RPMI7951 (cell line): Measurements from ENCODE around the gene JDP2. TPM values are rescaled to one million over a fixed set of nuclear protein-coding genes. Genes with fewer than 3 reads are reported as not detected.

Experiments used
- DNase-seq: peaks from one replicate; pipeline ENCODE4 v3.0.0-alpha.2; 2012; ENCODE audit warnings: low read depth
- total RNA-seq: library from RNA; depleted of rRNA; stranded (reverse); fragments of >200 nt; shearing (Covaris generic); gene quantifications from 2 replicates; pipeline ENCODE4 v1.2.3, GENCODE V29; 2014

JDP2 gene
- total RNA-seq, 1 experiment from 2014 or later = 4.3 TPM

- no peak for DNase-seq
Measured at GRCh38 chr14:75437201-75438143, 9.7 kb downstream of the JDP2 start.

GRCh38 chr14:75438486-75439080, 10.8 kb downstream of the JDP2 start:
- no peak for DNase-seq

GRCh38 chr14:75439989-75440388, 12.2 kb downstream of the JDP2 start:
- DNase-seq = no peak

GRCh38 chr14:75440733-75441477, 13.1 kb downstream of the JDP2 start:
- DNase-seq = no peak

GRCh38 chr14:75441728-75442127, 13.9 kb downstream of the JDP2 start:
- DNase-seq = no peak

DNA sequence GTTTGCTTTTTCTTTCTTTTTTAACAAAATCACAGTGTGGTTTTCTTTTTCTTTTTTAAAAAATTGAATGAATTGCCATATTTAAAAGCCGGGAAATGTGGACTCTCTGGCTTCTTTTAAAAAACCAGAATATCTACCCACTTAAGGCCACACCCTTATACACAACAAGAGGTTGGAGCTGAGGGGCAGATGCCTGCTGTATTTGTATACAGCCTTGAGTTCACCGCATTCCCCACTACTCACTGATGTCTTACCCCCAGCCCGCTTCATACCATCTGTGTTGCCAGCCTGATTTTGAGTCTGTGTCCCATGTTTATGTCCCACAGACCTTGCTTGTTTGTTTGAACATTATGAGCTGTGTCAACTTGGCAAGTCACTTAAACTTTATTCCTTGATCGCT, 14.3 kb downstream of the JDP2 start:
- DNase-seq = no peak

DNA sequence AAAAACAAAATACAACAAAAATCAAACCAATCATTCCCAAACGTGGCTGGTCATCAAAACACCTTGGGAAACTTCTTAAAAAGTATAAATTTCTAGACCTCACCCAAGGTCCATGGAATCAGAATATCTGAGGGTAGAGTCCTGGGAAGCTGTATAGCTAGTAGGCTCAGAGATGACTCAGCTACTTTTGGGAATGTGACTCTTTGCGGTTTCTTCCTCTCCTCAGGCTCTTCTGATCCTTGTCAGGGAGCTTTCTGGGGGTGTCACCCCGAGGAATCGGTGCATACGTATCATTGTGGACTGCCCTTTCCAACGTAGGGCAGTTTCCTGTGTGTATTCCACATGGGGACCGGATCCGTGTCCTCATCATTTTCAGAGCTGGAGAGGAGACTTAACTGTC, 14.8 kb downstream of the JDP2 start:
- peak; percentile 52 for DNase-seq

GRCh38 chr14:75443203-75443969, 15.6 kb downstream of the JDP2 start:
- no peak for DNase-seq

DNA sequence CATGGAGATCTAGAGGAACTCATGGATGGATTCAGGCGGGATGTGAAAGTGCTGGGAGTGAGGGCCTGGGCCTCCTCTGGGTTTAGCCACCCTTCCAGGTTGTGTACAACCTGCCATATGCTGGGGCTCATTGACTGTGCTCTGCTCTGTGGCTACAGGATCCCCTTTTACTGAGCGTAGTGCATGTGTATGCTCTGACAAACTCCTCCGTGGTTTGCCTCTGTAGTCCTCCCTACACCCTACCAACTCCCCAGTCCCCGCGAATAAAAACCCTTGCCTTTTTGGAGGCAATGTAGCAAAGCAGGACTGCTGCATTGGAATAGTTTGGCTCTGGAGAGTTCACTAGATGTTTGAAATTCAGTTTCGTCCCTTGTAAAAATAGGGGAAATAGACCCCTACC, 17.4 kb downstream of the JDP2 start:
- no peak for DNase-seq

- DNase-seq = no peak
Measured at GRCh38 chr14:75445963-75446362, 18.1 kb downstream of the JDP2 start.

GRCh38 chr14:75446447-75446846, 18.6 kb downstream of the JDP2 start:
- no peak for DNase-seq

DNA sequence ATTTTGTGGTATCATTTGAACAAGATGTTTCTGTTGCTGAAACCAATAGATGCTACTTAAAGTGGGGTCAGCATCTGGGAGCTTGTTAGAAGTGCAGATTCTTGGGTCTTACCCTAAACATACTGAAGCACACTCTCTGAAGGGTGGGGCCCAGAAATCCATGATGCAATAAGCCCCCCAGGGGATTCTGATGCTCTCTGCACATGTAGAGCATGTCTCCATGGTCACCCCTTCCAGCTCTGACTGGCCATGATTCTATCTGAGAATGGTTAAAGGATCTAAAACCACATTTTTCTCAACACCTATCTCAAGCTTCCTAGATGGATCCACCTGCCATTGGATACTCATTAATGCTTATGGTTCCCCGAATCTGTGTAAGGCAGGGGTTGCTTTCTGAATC, 20.4 kb downstream of the JDP2 start:
- no peak for DNase-seq

DNA sequence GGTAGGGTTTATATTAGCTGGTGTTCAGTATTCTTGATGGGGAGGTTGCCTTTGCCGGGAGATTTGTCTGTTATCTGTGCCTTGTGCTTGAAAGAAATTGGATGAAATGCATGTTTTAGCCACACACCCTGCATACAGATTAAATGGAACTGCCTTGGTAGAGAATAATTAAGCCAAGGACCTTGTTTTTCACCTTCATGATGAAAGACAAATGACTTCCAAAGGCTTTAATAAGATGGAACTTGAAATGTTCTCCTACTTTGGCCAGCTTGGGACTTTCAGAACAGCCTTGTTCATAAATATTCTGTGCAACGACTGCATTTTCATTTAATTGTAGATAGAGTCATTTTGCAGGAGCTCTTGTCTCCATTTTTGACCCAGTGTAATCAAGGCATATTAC, 21.2 kb downstream of the JDP2 start:
- DNase-seq = no peak

GRCh38 chr14:75449696-75450095, 21.9 kb downstream of the JDP2 start:
- no peak for DNase-seq

- peak; percentile 18 for DNase-seq
Measured at GRCh38 chr14:75450381-75451276, 22.8 kb downstream of the JDP2 start.

- peak; percentile 18 for DNase-seq
Measured at GRCh38 chr14:75452324-75452723, 24.5 kb downstream of the JDP2 start.

- peak; percentile 91 for DNase-seq
Measured at GRCh38 chr14:75452900-75453816, 25.3 kb downstream of the JDP2 start.

GRCh38 chr14:75453817-75454434, 26.1 kb downstream of the JDP2 start:
- DNase-seq = no peak

DNA sequence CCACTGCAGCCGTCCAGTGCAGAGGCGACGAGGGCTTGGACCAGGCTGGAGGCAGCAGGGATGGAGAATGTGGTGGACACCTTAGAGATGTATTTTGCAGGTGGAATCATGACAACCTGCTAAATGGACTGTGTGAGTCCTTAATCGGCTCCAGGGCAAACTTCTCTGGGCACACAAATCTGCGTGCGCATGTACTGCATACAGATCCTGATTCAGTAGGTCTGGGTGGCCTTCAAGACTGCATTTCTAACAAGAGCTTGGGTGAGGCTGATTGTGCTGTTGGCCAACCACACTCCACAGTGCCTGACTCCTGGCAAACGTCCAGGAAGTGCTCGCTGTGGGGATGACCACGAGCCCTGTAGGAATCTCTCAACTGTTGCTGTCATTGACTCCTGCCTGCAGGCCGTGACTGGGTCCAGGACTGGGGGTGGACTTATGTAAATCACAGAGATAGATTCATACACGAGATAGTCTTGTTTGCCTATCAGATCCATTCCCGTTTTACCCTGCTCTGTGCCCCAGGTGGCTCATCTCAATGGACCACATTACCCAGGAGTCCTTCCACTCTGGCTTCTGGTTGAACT, 27.2 kb downstream of the JDP2 start:
- DNase-seq = peak; percentile 61
